Brain microvascular endothelial cell (primary cell): ENCODE measurements around the gene SFXN1.

Experiments
- DNase-seq: peaks from one replicate; pipeline ENCODE4 v3.0.0-alpha.2; 2020
- H3K27ac ChIP-seq: fragments of 250-450 bp; sonication (Bioruptor Pico); 2 replicates; pipeline ENCODE4 v1.5.1; 2020; ENCODE audit warnings: mild to moderate bottlenecking, moderate library complexity
- H3K27me3 ChIP-seq: fragments of 250-450 bp; sonication (Bioruptor Pico); replicated peaks from 2 replicates; pipeline ENCODE4 v1.5.1; 2020; ENCODE audit warnings: mild to moderate bottlenecking
- H3K36me3 ChIP-seq: fragments of 250-450 bp; sonication (Bioruptor Pico); replicated peaks from 2 replicates; pipeline ENCODE4 v1.5.1; 2020; ENCODE audit warnings: mild to moderate bottlenecking
- H3K4me3 ChIP-seq: 2 replicates; pipeline ENCODE4 v1.5.1; 2011; ENCODE audit warnings: low read depth, mild to moderate bottlenecking, control low read depth, low read length, moderate library complexity
- in situ Hi-C: cut with HindIII; loops from 2 replicates; pipeline ENCODE4 v1.10.0; 2017; ENCODE audit warnings: low sequenced_read_pairs, low pct_ligation_motif_present
- TF ChIP-seq, protein P1 (sequence below): IDR thresholded peaks from 2 replicates; pipeline ENCODE4 v1.5.1; 2011; ENCODE audit warnings: low read depth, mild to moderate bottlenecking, moderate library complexity, low read length, control low read depth, inconsistent platforms; ENCODE audit errors: missing control alignments

Gene SFXN1

DNA sequence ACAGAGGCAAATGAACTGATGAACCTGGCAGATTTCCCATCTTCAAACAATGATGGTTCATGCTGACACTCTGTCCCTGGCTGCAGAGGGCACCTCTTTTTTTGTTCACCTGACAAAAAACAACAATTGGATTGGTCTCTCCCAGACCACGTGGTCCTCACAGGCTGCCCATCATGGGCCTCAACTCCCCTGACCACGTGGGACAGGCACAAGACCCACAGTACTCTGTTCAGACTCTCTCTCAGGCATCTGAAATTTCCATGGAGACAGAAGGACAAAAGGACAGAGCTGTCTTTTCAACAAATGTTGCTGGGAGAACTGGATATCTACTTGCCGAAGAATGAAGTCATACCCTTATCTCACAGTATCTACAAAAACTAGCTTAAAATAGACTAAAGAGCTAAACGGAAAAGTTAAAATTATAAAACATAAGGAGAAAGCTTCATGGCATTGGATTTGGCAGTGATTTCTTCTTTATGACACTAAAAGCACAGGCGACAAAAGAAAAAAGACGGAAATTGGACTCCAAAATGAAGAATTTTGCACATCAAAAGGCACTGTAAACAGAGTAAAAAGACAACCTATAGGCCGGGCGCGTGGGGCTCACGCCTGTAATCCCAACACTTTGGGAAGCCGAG, 22.1 kb upstream of the SFXN1 start:
- TF ChIP-seq, protein P1, sequence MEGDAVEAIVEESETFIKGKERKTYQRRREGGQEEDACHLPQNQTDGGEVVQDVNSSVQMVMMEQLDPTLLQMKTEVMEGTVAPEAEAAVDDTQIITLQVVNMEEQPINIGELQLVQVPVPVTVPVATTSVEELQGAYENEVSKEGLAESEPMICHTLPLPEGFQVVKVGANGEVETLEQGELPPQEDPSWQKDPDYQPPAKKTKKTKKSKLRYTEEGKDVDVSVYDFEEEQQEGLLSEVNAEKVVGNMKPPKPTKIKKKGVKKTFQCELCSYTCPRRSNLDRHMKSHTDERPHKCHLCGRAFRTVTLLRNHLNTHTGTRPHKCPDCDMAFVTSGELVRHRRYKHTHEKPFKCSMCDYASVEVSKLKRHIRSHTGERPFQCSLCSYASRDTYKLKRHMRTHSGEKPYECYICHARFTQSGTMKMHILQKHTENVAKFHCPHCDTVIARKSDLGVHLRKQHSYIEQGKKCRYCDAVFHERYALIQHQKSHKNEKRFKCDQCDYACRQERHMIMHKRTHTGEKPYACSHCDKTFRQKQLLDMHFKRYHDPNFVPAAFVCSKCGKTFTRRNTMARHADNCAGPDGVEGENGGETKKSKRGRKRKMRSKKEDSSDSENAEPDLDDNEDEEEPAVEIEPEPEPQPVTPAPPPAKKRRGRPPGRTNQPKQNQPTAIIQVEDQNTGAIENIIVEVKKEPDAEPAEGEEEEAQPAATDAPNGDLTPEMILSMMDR, result no peak
- H3K4me3 ChIP-seq, result no peak overlapping the region
- no peaks in the 10 kb centered on the region for H3K36me3 ChIP-seq
- no peaks in the 10 kb centered on the region for H3K27me3 ChIP-seq
- no peak overlapping the region for H3K27ac ChIP-seq
- in situ Hi-C loops, result loop anchor here (25.0 kb wide), 1 partner anchor 494 kb away; no protein-coding TSS in a partner anchor
- no peak for DNase-seq

DNA sequence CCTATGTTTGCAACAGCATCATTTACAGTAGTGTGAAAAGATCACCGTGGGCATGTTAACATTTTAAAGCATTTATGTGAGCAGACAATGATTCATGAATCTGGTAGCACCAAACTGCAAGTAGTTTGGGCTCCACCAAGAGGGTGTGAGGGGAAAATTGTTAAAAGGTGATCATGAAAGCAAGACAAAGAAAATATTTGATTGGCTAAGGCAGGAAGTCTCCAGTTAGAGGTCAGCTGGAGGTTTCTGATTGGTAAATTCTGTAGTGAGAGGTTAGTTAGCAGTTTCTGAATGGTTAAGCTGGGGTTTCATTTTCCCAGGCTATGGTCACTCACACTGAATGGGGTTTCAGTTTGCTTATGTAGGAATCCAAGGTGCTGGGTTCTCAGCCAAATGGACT, 20.9 kb upstream of the SFXN1 start:
- Histone ChIP-seq H3K27me3 (no peaks in the 10 kb centered on the region), H3K4me3 (no peak overlapping the region), H3K27ac (no peak overlapping the region), H3K36me3 (no peaks in the 10 kb centered on the region)
- TF ChIP-seq, protein P1, result no peak
- DNase-seq, result no peak
- in situ Hi-C loops, result loop anchor here (25.0 kb wide), 1 partner anchor 495 kb away; no protein-coding TSS in a partner anchor

DNA sequence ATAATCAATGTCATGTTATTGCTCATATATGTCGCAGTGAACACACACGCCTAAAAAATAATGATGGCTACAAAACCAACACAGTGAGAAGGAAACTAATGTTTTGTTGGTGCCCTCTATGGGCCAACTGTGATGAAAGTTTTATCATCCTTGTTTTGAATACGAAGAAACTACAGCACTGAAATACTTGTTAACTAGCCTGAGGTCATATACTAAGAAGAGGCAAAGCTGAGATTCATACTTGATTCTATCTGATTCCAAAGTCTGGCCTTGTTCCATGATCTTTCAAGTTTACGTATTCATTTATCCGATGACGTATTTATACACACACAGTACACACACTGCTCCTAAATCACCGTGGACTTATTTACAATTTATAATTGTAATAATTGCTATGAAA, 18.2 kb upstream of the SFXN1 start:
- Histone ChIP-seq H3K27ac (no peak overlapping the region), H3K4me3 (no peak overlapping the region), H3K27me3 (no peaks in the 10 kb centered on the region), H3K36me3 (no peaks in the 10 kb centered on the region)
- no peak for DNase-seq
- TF ChIP-seq, protein P1, result peak; percentile 38
- in situ Hi-C loops, result loop anchor here (25.0 kb wide), 1 partner anchor 498 kb away; no protein-coding TSS in a partner anchor

DNA sequence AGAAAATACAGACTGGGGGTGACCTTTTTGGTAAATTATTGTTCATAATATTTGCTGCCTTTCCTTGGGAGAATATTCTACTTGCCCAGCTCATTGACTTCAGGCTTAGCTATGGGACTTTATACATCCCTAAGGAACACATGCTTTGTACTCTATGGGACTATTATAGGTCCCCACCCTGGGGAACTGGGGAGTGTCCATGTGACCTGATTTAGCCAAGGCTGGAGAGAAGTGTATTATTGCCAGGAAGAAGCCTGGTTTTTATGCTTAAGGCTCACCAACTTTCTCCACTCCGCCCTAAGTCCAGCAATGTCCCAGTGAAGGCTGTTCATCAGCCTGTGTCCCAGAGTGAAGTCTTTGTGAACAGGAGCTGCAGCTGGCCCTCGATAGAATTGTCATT, 17.8 kb upstream of the SFXN1 start:
- no peak overlapping the region for H3K4me3 ChIP-seq
- no peaks in the 10 kb centered on the region for H3K27me3 ChIP-seq
- DNase-seq, result no peak
- in situ Hi-C loops, result loop anchor here (25.0 kb wide), 1 partner anchor 498 kb away; no protein-coding TSS in a partner anchor
- TF ChIP-seq, protein P1, result no peak
- no peak overlapping the region for H3K27ac ChIP-seq
- H3K36me3 ChIP-seq, result no peaks in the 10 kb centered on the region

DNA sequence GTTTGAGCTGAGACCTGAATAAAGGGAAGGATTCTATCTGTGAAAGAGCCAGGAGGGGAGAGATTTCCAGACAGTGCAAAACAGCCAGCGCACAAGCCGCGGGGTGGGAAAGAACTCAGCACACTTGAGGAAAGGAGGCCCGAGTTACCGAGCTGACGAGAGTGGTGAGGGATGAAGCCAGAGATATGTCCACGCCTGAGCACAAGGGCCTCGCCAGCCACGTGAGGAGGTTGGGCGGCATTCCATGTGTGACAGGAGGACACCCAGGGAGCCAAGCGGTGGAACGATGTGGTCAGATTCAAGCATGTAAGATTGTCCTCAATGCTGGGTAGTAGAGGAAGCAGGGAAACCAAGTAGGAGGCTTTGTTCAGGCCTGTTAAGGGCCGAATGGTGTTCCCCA, 17.0 kb upstream of the SFXN1 start:
- Histone ChIP-seq H3K27me3 (no peaks in the 10 kb centered on the region), H3K36me3 (no peaks in the 10 kb centered on the region), H3K4me3 (no peak overlapping the region), H3K27ac (no peak overlapping the region)
- TF ChIP-seq, protein P1, result no peak
- in situ Hi-C loops, result loop anchor here (25.0 kb wide), 1 partner anchor 499 kb away; no protein-coding TSS in a partner anchor
- DNase-seq, result no peak
